HS-5 (cell line): Measurements from ENCODE around the gene TTLL13.
"Not testable (repeated sequence)": the region's sequence is repeated elsewhere in the genome, so short reads cannot be mapped to it uniquely, and the experiment has no call there.

ENCODE experiments used
- DNase-seq: peaks from one replicate; pipeline ENCODE4 v3.0.0-alpha.2; 2012; ENCODE audit warnings: low read depth

TTLL13 gene

GRCh38 chr15:90281637-90282036, 32.3 kb downstream of the TTLL13 start:
- DNase-seq, result not testable (repeated sequence)

GRCh38 chr15:90286678-90287077, 37.3 kb downstream of the TTLL13 start:
- no peak for DNase-seq

GRCh38 chr15:90287101-90287500, 37.7 kb downstream of the TTLL13 start:
- no peak for DNase-seq

GRCh38 chr15:90287946-90288345, 38.6 kb downstream of the TTLL13 start:
- DNase-seq, result no peak

- no peak for DNase-seq
These were observed 42.5 kb downstream of the TTLL13 start for GRCh38 chr15:90291679-90292356.

GRCh38 chr15:90293040-90293810, 43.9 kb downstream of the TTLL13 start:
- not testable (repeated sequence) for DNase-seq

- DNase-seq, result no peak
These were observed 44.8 kb downstream of the TTLL13 start for GRCh38 chr15:90294159-90294558.

GRCh38 chr15:90294601-90295269, 45.4 kb downstream of the TTLL13 start:
- no peak for DNase-seq

GRCh38 chr15:90295270-90295648, 45.9 kb downstream of the TTLL13 start:
- DNase-seq, result no peak

GRCh38 chr15:90296316-90296884, 47.0 kb downstream of the TTLL13 start:
- not testable (repeated sequence) for DNase-seq

- DNase-seq, result no peak
These were observed 47.7 kb downstream of the TTLL13 start for GRCh38 chr15:90297021-90297420.

GRCh38 chr15:90300541-90300940, 51.2 kb downstream of the TTLL13 start:
- DNase-seq, result no peak

GRCh38 chr15:90300988-90301706, 51.8 kb downstream of the TTLL13 start:
- DNase-seq, result no peak

- no peak for DNase-seq
These were observed 52.4 kb downstream of the TTLL13 start for GRCh38 chr15:90301707-90302300.

- DNase-seq, result not testable (repeated sequence)
These were observed 56.0 kb downstream of the TTLL13 start for GRCh38 chr15:90305355-90305754.

- DNase-seq, result no peak
These were observed 56.6 kb downstream of the TTLL13 start for GRCh38 chr15:90305932-90306331.

- DNase-seq, result no peak
These were observed 57.2 kb downstream of the TTLL13 start for GRCh38 chr15:90306560-90306959.

GRCh38 chr15:90307661-90308060, 58.3 kb downstream of the TTLL13 start:
- no peak for DNase-seq

- no peak for DNase-seq
These were observed 59.7 kb downstream of the TTLL13 start for GRCh38 chr15:90309020-90309419.
